HG03457 (cell line): ENCODE results near the gene CLEC16A.
A peak's percentile ranks its signal among the peaks of the same experiment; 100 is the strongest.

Experiments used
- ATAC-seq: cut with Tn5 transposase; IDR thresholded peaks from one replicate; pipeline ENCODE4 v1.9.1; 2021; ENCODE audit warnings: moderate number of reproducible peaks; ENCODE audit not compliant: unreplicated experiment

The CLEC16A gene

DNA sequence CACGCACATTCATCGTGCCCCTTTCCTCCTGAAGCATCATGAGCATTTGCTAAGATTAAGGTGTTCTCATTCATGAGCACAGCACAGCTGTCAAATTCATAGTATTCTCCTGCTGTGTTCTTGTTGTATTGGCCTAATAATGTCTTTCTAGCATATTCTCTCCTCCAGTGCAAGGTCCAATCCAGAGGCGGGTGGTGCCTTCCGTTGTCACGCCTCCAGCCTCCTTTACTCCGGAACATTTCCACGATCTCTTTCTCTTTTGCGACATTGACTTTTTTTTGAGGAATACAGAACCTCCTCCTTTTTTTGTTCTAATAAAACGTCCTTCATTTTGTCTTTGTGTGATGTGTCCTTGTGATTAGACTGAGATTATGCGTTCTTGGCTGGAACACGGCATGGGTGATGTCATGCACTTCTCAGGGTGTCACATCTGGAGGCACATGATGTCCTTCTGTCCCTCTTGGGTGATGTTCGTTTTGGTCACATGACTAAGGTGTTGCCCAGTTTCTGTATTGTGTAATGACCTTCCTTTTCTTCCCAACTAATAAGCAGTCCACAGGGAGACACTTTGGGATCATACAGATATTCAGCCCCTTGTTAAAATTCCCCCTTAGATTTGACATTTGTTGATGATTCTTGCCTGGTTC lies 66.3 kb downstream of the CLEC16A start:
- ATAC-seq: no peak

DNA sequence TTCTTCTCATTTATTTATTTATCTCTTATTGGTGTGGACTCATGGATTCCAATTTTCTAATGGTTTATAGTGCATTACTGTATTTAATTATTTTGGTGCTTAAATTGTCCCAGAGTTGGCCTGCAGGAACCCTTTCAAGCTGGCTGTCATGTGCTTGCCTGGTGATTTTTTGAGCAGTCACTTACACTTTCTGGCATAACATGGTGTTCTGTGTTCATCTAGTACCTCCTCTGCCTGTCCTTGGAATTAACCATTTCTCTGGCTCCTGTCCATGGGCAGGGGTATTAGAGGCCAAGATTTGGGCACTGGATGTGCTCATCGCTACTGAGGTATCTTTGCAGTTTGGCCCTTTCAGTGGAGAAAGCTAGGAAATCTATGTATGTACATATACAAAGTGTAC lies 67.0 kb downstream of the CLEC16A start:
- ATAC-seq: no peak

DNA sequence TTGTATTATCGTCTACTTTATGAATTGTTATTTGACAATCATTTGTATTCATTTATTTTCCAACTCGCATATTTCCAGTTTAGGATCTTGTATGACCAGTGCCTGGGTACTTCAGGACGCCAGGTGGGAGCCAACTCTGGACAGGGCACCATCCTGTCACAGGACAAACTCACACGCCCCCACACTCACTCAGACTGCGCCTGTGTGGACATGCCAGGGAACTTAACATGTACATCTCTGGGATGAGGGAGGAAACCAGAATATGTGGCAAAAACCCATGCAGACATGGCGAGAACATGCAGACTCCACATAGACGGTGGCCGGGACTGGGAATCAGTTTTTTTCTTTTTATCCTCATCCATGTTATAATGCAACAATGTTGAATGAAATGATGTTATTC lies 68.5 kb downstream of the CLEC16A start:
- no peak for ATAC-seq

DNA sequence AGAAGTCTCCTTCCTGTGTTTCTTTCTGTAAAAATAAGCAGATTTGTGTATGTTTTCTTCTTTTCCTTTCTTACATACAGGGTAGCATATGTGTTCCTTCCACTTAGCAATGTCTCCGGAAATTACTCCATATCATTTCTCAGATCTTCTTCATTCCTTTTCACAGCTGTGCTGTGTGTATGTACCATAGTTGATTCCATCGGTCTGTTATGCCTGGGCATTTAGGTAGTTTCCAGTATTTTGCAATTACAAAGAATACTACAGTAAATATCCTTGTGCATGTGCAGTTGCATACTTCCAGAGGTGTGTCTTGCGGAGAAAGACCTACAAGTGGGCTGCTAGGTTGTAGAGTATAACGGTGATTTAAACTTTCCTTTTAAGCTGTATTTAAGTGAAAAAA lies 69.8 kb downstream of the CLEC16A start:
- ATAC-seq: no peak

DNA sequence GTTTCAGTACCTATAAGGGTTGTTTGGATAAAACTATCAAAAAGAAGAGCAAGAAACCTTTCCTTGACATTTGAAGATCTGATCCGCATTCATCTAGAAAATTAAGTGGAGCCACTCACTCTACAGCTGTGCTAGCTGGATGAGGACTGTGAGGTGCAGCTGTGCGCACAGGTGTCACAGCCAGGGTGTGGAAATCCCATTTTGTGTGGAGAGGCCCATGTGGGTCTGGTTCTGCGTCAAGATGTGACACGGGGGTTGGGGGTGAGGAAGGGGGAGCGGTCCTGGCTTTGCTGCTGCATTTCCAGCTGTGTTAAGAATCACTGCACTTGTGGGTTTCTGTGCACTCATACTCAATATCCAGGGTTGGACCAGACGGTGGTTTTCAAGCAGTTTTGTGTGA lies 70.7 kb downstream of the CLEC16A start:
- no peak for ATAC-seq

DNA sequence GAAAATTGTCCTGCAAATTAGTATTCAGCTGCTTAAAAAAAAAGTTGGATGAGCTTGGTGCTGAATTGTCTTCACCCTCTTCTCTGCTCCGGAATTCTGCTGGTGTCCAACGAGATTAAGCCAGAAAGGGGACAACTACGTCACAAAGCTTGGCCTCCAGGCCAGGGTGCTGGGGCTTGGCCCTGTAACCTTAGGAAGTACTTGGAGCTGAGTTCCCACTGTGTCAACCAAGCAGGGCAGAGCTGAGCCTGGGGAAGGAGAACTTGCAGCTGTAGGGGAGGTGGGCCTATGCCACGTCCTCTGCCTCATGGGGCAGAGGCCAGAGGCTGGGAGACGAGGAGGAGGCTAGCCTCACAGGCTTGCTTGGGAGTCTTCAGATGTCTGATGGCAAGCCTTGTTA lies 71.2 kb downstream of the CLEC16A start:
- no peak for ATAC-seq

DNA sequence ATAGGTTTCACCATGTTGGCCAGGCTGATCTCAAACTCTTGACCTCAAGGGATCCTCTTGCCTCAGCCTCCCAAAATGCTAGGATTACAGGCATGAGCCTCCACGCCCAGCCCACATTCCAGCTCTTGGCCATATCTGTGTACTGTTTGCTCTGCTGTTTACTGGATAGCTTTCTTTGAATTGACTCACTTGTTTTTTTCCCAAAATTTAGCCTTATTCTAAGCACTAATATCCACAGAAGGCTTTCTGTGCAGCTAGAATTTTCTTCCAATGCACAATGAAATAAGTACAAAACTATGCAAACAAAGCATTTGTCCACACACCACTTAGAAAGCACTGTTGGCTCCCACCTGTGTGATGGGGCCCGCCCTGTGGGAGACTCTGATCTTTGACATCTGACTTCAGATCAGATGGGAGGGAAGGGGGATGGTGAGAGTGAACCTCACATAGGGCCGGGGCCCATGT lies 72.2 kb downstream of the CLEC16A start:
- ATAC-seq: no peak

DNA sequence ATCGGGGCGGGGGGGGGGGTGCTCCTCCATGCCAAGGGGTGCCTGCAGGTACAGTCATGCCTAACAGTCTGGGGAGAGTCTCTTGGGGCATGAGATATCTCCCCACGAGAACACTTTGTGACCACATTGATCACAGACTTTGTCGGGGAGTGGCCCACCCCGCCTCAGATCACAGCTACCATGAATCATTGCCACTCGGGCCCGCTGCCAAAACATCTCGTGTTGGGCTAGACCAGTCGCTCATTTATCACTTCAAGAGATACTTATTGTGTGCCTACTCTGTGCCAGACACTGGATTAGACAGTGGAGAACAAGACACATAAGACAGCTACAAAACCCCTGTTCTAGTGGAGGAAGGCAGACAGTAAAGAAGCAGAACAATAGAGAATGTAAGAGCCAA lies 72.6 kb downstream of the CLEC16A start:
- no peak for ATAC-seq

DNA sequence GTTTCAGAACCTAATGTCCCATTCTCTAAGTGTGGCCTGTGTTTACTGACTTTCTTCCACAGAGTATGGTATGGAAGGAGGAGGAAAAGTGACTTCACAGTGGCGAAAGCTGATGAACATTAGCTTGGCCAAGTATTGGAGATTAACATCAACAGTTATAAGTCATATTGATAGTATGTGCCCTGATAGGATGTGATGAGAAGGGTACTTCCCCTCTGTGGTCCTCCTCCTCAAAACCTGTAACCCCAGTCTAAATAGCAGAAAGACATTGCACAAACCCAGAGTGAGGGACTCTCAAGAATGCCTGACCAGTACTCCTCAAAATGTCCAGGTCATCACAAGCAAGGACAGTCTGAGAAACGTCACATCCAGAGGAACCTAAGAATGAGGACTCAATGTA lies 73.1 kb downstream of the CLEC16A start:
- ATAC-seq: no peak

DNA sequence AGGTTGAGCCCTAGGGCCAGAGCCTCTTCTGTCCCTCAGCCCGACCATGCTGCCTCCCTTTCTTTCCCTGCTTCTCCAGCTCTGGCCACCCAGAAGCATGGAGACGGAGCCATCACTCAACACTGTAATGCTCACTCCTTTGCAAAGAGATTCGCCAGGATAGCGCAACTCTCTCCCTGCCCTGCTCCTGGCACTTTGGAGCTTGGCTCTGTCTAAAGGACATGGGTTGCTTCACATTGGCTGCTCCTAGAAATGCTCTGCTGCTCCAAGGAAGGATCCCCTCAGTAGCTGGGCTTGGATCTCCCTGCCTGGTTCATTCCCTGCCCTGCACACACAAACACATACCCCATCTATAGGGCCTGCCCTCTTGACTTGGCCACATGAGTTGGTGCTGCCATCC lies 76.0 kb downstream of the CLEC16A start:
- ATAC-seq: no peak

DNA sequence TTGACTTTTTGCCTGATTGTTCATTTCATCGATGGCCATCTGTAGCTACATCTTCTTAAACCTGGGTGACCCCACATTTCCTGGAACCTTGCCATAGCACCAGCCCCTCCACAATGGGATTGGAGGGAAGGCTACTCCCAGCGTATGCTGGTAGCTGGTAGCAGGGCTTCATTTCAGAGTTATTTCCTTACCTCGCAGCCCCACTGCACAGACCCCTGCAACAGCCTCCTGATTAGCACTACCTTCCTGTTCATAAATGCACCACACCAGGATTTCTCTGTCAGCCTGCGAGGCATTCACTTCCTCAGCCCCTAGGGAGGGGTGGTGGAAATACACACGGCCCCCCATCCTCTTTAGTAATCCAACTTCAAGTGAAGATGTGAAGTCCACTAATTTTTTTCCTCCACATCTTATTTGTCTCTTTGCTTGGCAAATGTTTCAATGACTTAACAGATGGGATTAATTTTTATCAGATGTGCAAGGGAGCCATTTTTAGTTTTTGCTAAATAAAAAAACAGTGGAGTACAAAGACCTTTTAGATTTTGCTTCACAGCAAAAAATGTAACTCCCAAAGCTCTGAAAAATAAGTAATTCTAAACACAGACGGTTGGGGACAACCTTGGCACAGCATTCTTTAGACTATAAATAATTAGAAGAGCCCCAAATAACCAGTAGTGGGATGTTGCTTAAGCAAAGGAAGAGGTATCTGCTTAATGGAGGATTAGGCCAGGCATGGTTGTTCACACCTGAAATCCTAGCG lies 76.6 kb downstream of the CLEC16A start:
- no peak for ATAC-seq

DNA sequence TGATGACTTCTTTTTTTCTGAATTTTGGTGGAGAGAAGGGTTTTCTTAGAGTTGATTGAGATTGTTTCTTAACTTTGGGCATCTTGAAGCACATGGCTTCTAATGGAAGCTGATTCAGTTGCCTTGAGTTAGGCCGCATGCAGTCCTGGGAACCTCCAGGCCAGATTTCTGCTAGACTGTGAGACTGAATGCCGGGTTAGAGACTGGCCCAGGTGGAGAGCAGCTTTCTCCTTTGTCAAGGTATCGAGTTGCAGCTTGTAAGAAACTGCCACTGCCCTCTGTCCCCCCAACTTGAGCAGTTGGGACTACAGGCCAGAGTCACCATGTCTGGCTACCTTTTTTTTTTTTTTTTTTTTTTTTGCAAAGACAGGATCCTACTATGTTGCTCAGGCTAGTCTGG lies 77.6 kb downstream of the CLEC16A start:
- ATAC-seq: no peak

DNA sequence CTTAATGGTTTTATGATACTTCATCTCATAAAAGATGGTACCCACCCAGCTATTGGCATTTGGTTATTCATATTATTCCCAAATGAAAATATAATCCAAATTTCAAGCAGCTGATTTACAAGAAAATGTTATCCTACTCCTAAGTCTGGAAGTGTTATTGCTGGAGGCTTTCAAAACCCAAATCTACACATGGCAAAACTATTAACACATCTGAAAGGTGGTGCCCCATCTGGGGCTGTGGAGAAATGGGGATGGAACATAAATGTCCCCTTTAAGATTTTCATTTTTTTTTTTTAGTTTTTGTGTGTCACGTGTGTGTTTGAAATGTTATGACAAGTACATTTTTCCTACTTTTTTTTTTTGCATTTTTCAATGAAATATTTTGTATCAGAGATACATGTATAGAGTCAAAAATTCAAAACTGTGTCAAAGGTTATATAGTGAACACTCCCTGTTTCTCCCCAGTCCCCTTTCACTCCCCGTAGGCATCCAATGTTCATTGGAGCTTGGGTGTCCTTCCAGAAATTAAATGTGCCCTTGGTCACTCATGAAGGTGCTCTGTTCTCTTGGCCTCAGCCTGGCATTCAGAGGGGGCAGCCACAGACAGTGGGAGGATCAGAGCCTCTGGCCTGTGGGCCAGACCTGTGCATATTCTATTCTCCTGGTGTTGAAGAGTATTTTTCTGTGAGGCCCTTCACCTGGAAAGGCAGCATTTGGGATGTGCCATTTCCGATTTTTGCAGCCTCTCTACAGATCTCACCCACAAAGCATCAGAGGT lies 79.1 kb downstream of the CLEC16A start:
- ATAC-seq: no peak

DNA sequence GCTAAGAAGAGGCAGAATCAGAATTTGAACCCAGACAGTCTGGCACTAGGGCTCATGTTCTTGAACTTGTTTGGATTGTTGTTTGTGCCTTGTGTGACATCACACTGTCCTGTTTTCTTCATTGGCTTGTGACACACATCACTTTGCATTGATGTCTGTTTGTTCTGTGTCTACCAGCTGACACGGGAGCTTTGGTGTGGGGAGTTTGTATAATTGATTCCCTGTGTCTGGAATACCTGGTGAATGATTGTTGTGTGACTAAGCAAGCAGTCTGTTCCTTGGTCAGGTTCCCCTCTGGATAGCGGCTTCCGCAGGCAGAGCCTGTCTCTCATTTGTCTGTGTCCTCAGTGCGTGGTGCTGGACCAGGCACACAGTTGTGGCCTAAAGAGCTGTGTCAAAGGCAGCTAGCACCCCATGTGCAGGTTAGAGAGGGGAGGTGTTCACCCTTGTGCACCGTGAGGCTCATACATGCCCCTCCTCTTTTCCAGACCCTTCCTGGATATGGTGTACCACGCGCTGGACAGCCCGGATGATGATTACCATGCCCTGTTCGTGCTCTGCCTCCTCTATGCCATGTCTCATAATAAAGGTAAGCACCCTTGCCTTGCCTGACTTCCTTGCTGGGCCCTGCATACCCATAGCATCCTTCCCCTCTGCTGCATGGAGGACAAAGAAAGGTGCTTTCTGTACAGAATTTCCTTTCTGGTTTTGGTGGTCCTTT lies 80.1 kb downstream of the CLEC16A start:
- ATAC-seq: no peak

DNA sequence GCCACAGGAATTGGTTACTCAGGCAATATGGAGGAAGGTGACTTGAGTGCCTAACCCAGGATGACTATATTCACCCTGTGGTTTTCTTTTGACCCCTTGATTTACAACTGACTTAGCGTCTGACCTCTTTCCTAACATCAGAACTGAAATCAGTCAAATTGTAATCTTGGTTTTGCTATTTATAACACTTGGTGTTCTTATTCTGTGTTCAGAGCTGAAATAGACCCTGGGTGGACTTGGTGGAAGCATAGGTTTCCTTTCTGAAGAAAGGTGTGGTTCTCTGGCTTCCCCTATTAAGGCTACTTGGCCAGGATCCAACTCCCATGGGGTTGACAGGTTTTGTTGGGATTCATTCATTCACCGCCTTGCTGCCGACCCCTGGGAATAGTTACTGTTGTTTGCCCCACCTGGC lies 80.8 kb downstream of the CLEC16A start:
- ATAC-seq: peak; percentile 63

DNA sequence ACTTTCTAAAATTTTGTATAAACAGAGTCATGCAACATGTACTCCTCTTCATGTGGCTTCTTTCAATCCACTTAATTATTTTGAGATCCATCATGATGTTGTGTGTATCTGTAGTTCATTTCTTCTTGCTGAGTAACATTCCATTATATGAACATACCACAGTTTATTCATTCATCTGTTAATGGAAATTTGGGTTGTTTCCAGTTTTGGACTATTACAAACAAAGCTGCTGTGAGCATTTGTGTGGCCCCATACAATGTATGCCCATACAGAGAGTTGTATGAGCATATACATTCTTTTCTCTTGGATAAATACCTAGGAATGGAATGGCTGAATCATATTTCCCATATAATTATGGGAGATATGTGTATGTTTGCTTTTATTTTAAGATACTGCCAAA lies 85.6 kb downstream of the CLEC16A start:
- ATAC-seq: no peak

DNA sequence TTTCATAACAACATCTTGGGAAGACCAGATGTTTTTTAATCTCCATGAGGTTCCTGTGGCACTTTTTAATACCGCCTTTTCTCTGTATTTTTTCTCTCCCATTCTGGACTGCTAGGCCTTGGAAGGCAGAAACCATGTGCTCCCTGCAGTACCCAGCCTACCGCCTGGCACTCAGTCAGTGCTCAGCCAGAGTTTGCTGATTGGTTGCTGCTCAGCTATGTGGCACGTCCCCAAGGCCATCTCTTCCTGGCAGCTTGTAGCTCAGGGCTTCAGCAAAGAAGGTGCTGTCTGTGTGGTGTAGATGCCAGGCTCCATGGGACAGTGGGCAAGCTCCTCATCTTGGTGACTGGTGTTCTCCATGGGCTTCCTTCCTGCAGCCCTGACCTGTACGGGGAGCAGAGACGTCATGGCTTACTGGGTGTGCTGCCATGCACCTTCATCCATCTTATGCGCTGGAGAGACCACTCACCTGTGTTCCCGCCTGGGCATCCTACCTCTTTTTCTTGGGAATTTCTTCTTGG lies 86.7 kb downstream of the CLEC16A start:
- ATAC-seq: no peak

DNA sequence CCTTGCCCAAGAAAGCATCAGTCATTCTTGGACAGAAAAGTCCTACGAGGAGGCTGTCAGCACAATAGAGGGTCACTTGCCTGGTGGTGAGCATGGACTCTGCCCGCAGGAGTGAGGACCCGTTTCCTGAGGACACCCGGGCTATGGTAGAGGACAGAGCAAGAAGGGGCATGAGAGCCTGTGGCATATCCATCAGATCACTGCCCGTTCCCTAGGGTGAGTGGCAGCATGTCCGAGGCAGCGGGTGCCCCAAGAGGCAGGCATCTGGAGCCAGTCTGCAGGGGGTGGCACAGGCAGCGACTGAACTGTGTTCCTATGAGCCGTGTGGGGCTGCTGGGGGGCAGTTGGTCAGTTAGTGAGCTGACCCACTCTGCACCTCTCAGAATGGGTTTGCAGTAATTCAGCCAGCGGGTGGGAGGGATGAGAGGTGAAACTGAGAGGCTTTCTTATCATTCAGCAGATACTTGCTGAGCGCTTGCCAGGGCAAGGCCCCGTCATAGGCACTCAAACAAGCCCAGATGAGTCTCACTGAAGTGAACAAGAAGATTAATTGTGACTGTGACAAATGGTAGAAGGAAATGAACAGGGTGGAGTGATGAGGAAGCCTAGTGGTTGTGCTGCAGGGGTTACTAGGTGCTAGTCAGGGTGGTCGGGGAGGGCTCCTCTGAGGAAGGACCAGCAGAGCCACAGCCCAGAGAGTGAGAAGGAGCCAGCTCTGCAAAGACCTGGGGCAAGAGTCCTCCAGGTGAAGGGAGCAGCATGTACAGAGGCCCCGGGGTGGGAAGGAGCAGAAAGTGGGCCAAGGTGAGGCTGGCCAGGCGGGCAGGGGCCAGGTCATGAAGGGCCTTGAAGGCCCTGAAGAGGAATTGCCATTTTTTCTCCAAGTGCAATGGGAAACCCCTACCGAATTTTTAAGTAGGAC lies 87.9 kb downstream of the CLEC16A start:
- ATAC-seq: no peak

DNA sequence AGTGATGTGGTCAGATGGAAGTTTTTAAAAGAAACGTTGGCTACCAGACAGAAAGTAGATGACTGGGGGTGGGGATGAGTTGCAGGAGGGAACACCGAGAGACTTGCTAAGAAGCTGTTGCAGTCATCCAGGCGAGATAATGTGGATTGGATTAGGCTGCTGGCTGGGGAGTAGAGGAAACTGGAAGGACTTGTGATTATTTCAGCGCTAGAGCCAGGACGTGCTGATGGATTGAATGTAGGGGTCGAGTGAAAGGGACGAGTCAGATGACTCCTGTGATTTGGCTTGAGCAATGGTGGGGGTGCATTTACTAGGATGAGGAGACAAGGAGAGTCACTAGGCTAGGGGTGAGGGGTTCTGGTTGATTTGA lies 88.5 kb downstream of the CLEC16A start:
- ATAC-seq: no peak
